GM21447 (cell line): ENCODE data around the gene NAP1L4.

Experiments used
- ATAC-seq: cut with Tn5 transposase; IDR thresholded peaks from one replicate; pipeline ENCODE4 v1.9.1; 2021; ENCODE audit not compliant: unreplicated experiment

Gene NAP1L4

GRCh38 chr11:2992234-2992996 lies at the start of gene NAP1L4:
NAP1L4 (minus strand) TSS chr11:2992329; CDS start chr11:2979220, 13,109 bp downstream.
- ATAC-seq = peak; percentile 81

- ATAC-seq = no peak
Measured at GRCh38 chr11:3040881-3041280, 48.8 kb upstream of the NAP1L4 start.

- no peak for ATAC-seq
Measured at GRCh38 chr11:3037945-3038271, 45.8 kb upstream of the NAP1L4 start.

- ATAC-seq = no peak
Measured at GRCh38 chr11:3037040-3037944, 45.2 kb upstream of the NAP1L4 start.

- ATAC-seq = no peak
Measured at GRCh38 chr11:3036419-3036818, 44.3 kb upstream of the NAP1L4 start.

GRCh38 chr11:3035333-3035732 lies 43.2 kb upstream of the NAP1L4 start:
- no peak for ATAC-seq

- no peak for ATAC-seq
Measured at GRCh38 chr11:3030289-3031070, 38.4 kb upstream of the NAP1L4 start.

GRCh38 chr11:3028813-3029212 lies 36.7 kb upstream of the NAP1L4 start:
- no peak for ATAC-seq

GRCh38 chr11:3026803-3027202 lies 34.7 kb upstream of the NAP1L4 start:
- no peak for ATAC-seq

GRCh38 chr11:3022982-3023381 lies 30.9 kb upstream of the NAP1L4 start:
- ATAC-seq = no peak

GRCh38 chr11:3022300-3022967 lies 30.3 kb upstream of the NAP1L4 start:
- ATAC-seq = peak; percentile 82

- no peak for ATAC-seq
Measured at GRCh38 chr11:3021125-3021524, 29.0 kb upstream of the NAP1L4 start.

GRCh38 chr11:3020011-3020410 lies 27.9 kb upstream of the NAP1L4 start:
- ATAC-seq = no peak

- ATAC-seq = no peak
Measured at GRCh38 chr11:3018596-3018995, 26.5 kb upstream of the NAP1L4 start.

GRCh38 chr11:3016861-3017260 lies 24.7 kb upstream of the NAP1L4 start:
- ATAC-seq = no peak

GRCh38 chr11:3015796-3016195 lies 23.7 kb upstream of the NAP1L4 start:
- no peak for ATAC-seq

GRCh38 chr11:3014943-3015342 lies 22.8 kb upstream of the NAP1L4 start:
- no peak for ATAC-seq

GRCh38 chr11:3014057-3014938 lies 22.2 kb upstream of the NAP1L4 start:
- no peak for ATAC-seq

GRCh38 chr11:3011891-3012885 lies 20.1 kb upstream of the NAP1L4 start:
- ATAC-seq = no peak
